Endothelial cell (in vitro differentiated cells): ENCODE data around the gene TMED6. TPM values are rescaled to one million over a fixed set of nuclear protein-coding genes. Genes with fewer than 3 reads are reported as not detected.

Experiments used
- DNase-seq: peaks from one replicate; pipeline ENCODE4 v3.0.0; 2021; ENCODE audit warnings: low spot score
- H3K27ac Mint-ChIP-seq: one replicate; pipeline ENCODE4 v1.8.0; 2021; ENCODE audit warnings: mixed read lengths, inconsistent platforms; ENCODE audit not compliant: unreplicated experiment
- H3K27me3 Mint-ChIP-seq: one replicate; pipeline ENCODE4 v1.8.0; 2021; ENCODE audit warnings: mild to moderate bottlenecking, moderate library complexity, mixed read lengths, inconsistent platforms; ENCODE audit not compliant: unreplicated experiment
- H3K36me3 Mint-ChIP-seq: one replicate; pipeline ENCODE4 v1.8.0; 2021; ENCODE audit warnings: mild to moderate bottlenecking, low read depth, mixed read lengths, inconsistent platforms; ENCODE audit not compliant: unreplicated experiment
- H3K4me1 Mint-ChIP-seq: one replicate; pipeline ENCODE4 v1.8.0; 2021; ENCODE audit warnings: mild to moderate bottlenecking, mixed read lengths, inconsistent platforms; ENCODE audit not compliant: unreplicated experiment
- H3K4me3 Mint-ChIP-seq: one replicate; pipeline ENCODE4 v1.8.0; 2021; ENCODE audit warnings: mild to moderate bottlenecking, mixed read lengths, inconsistent platforms; ENCODE audit not compliant: unreplicated experiment
- H3K9me3 Mint-ChIP-seq: one replicate; pipeline ENCODE4 v1.8.0; 2021; ENCODE audit warnings: mixed read lengths, inconsistent platforms; ENCODE audit not compliant: unreplicated experiment
- CTCF ChIP-seq: fragments of 200-600 bp; sonication (generic); IDR thresholded peaks from one replicate; pipeline ENCODE4 v1.5.0; 2021; ENCODE audit warnings: antibody characterized with exemption; ENCODE audit not compliant: unreplicated experiment
- total RNA-seq: library from RNA; stranded (reverse); fragmentation: NEBNext Ultra II Directional; extraction: Animal tissue kit (Norgen Biotek cat#: 25700); gene quantifications from one replicate; pipeline ENCODE4 v1.2.1, GENCODE V29; 2021; ENCODE audit not compliant: unreplicated experiment

Gene TMED6
- total RNA-seq, 1 donor from 2014 or later = 1.2 TPM

GRCh38 chr16:69339289-69340094, 12.1 kb downstream of the TMED6 start, which contains the start of the genes COG8 and NIP7:
COG8 (minus strand) TSS chr16:69339564; CDS start chr16:69339552, 12 bp downstream.
NIP7 (plus strand) TSS chr16:69339772; CDS start chr16:69339830, 58 bp downstream.
- peaks cover 32% of the 10 kb centered on the region for H3K4me1 Mint-ChIP-seq
- H3K27ac Mint-ChIP-seq = peak within 1 kb of the TSS; percentile 97
- peak; percentile 91 for DNase-seq
- H3K36me3 Mint-ChIP-seq = peaks cover 45% of the 10 kb centered on the region
- no peaks in the 10 kb centered on the region for H3K9me3 Mint-ChIP-seq
- peaks cover 7% of the 10 kb centered on the region for H3K27me3 Mint-ChIP-seq
- TF ChIP-seq CTCF = peak; percentile 99
- peak within 1 kb of the TSS; percentile 98 for H3K4me3 Mint-ChIP-seq

GRCh38 chr16:69338557-69339288, 12.9 kb downstream of the TMED6 start:
- DNase-seq = no peak
- peak overlapping the region; percentile 87 for H3K27ac Mint-ChIP-seq
- H3K27me3 Mint-ChIP-seq = peaks cover 7% of the 10 kb centered on the region
- peaks cover 32% of the 10 kb centered on the region for H3K4me1 Mint-ChIP-seq
- H3K36me3 Mint-ChIP-seq = peaks cover 49% of the 10 kb centered on the region
- H3K9me3 Mint-ChIP-seq = no peaks in the 10 kb centered on the region
- H3K4me3 Mint-ChIP-seq = peak overlapping the region; percentile 98
- no peak for TF ChIP-seq CTCF

GRCh38 chr16:69334696-69335095, 16.9 kb downstream of the TMED6 start:
- no peak for TF ChIP-seq CTCF
- Mint-ChIP-seq H3K36me3 (peaks cover 38% of the 10 kb centered on the region), H3K27ac (no peak overlapping the region), H3K4me3 (no peak overlapping the region), H3K9me3 (no peaks in the 10 kb centered on the region), H3K4me1 (peaks cover 14% of the 10 kb centered on the region), H3K27me3 (peaks cover 9% of the 10 kb centered on the region)
- no peak for DNase-seq

GRCh38 chr16:69330286-69331109, 21.1 kb downstream of the TMED6 start, which contains the start of gene PDF:
PDF (minus strand) TSS chr16:69330588; CDS start chr16:69330570, 18 bp downstream.
- peak; percentile 94 for DNase-seq
- Mint-ChIP-seq H3K36me3 (peaks cover 31% of the 10 kb centered on the region), H3K9me3 (no peaks in the 10 kb centered on the region), H3K27me3 (peaks cover 11% of the 10 kb centered on the region), H3K4me3 (peak within 1 kb of the TSS; percentile 88), H3K27ac (peak within 1 kb of the TSS; percentile 77), H3K4me1 (peaks cover 14% of the 10 kb centered on the region)
- TF ChIP-seq CTCF = peak; percentile 26
